ENCODE data around the gene TIAM1. TPM values are rescaled to one million over a fixed set of nuclear protein-coding genes. Genes with fewer than 3 reads are reported as not detected.

Gene TIAM1
- total RNA-seq, 2 donors from 2014 or later: 4.5 to 15.2 TPM

- Histone ChIP-seq H3K36me3 (no peaks in the 10 kb centered on the region), H3K4me1 (ENCODE audit: control insufficient read depth in 1 of 2, low read depth in 2 of 2) (no peaks in the 10 kb centered on the region), H3K9me3 (no peaks in the 10 kb centered on the region), H3K27me3 (replicated peaks; ENCODE audit: insufficient read depth) (no peaks in the 10 kb centered on the region), H3K27ac (no peak overlapping the region), H3K4me3 (no peak overlapping the region)
- no peak for ATAC-seq (ENCODE audit: insufficient number of reproducible peaks, low FRiP score, low read depth)
- no peak for DNase-seq (ENCODE audit: low spot score)
- TF ChIP-seq CTCF (IDR thresholded peaks at IDR 0.05): no peak
These were observed 130.3 kb downstream of the TIAM1 start for GRCh38 chr21:31213787-31214186.

GRCh38 chr21:31211836-31212235 lies 132.2 kb downstream of the TIAM1 start:
- Histone ChIP-seq H3K27me3 (replicated peaks; ENCODE audit: insufficient read depth) (no peaks in the 10 kb centered on the region), H3K4me3 (no peak overlapping the region)
- TF ChIP-seq CTCF (IDR thresholded peaks at IDR 0.05): no peak

GRCh38 chr21:31205412-31205811 lies 138.6 kb downstream of the TIAM1 start:
- Histone ChIP-seq H3K36me3 (no peaks in the 10 kb centered on the region), H3K27ac (no peak overlapping the region), H3K27me3 (replicated peaks; ENCODE audit: insufficient read depth) (no peaks in the 10 kb centered on the region), H3K4me1 (ENCODE audit: control insufficient read depth in 1 of 2, low read depth in 2 of 2) (no peaks in the 10 kb centered on the region), H3K9me3 (no peaks in the 10 kb centered on the region), H3K4me3 (no peak overlapping the region)
- DNase-seq (ENCODE audit: low spot score): no peak
- TF ChIP-seq CTCF (IDR thresholded peaks at IDR 0.05): no peak
- no peak for ATAC-seq (ENCODE audit: insufficient number of reproducible peaks, low FRiP score, low read depth)

More at GRCh38 chr21:31211836-31212235, 132.2 kb downstream of the TIAM1 start:
- Histone ChIP-seq H3K4me1 (ENCODE audit: control insufficient read depth in 1 of 2, low read depth in 2 of 2) (no peaks in the 10 kb centered on the region), H3K27ac (no peak overlapping the region), H3K36me3 (no peaks in the 10 kb centered on the region), H3K9me3 (no peaks in the 10 kb centered on the region)
- DNase-seq (ENCODE audit: low spot score) (no peak), ATAC-seq (ENCODE audit: insufficient number of reproducible peaks, low FRiP score, low read depth) (no peak)

- no peak for ATAC-seq (ENCODE audit: insufficient number of reproducible peaks, low FRiP score, low read depth)
- Histone ChIP-seq H3K27me3 (replicated peaks; ENCODE audit: insufficient read depth) (no peaks in the 10 kb centered on the region), H3K9me3 (no peaks in the 10 kb centered on the region), H3K4me3 (no peak overlapping the region), H3K4me1 (ENCODE audit: control insufficient read depth in 1 of 2, low read depth in 2 of 2) (no peaks in the 10 kb centered on the region), H3K36me3 (no peaks in the 10 kb centered on the region), H3K27ac (no peak overlapping the region)
- DNase-seq (ENCODE audit: low spot score): no peak
- TF ChIP-seq CTCF (IDR thresholded peaks at IDR 0.05): no peak
These were observed 139.3 kb downstream of the TIAM1 start for GRCh38 chr21:31204801-31205200.

GRCh38 chr21:31203431-31204054 lies 140.5 kb downstream of the TIAM1 start:
- Histone ChIP-seq H3K27me3 (replicated peaks; ENCODE audit: insufficient read depth) (no peaks in the 10 kb centered on the region), H3K9me3 (no peaks in the 10 kb centered on the region), H3K27ac (no peak overlapping the region), H3K4me1 (ENCODE audit: control insufficient read depth in 1 of 2, low read depth in 2 of 2) (no peaks in the 10 kb centered on the region), H3K36me3 (no peaks in the 10 kb centered on the region), H3K4me3 (no peak overlapping the region)
- TF ChIP-seq CTCF (IDR thresholded peaks at IDR 0.05): no peak
- no peak for ATAC-seq (ENCODE audit: insufficient number of reproducible peaks, low FRiP score, low read depth)
- no peak for DNase-seq (ENCODE audit: low spot score)

Measured in thoracic aorta (tissue), 2 donors.